GM12865 (cell line): ENCODE data around the gene HES5.

Experiments
- DNase-seq: peaks from one replicate; pipeline ENCODE4 v3.0.0; 2010; ENCODE audit warnings: low read depth
- H3K4me3 ChIP-seq: 2 replicates; pipeline ENCODE4 v1.5.1; 2011; ENCODE audit warnings: mild to moderate bottlenecking, low read depth, low read length, control low read depth
- TF ChIP-seq, protein P1 (sequence below): IDR thresholded peaks from 2 replicates; pipeline ENCODE4 v1.5.1; 2011; ENCODE audit warnings: low read length, control low read depth, low read depth, inconsistent platforms; ENCODE audit not compliant: insufficient read depth; ENCODE audit errors: missing control alignments

The HES5 gene, protein sequence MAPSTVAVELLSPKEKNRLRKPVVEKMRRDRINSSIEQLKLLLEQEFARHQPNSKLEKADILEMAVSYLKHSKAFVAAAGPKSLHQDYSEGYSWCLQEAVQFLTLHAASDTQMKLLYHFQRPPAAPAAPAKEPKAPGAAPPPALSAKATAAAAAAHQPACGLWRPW

DNA sequence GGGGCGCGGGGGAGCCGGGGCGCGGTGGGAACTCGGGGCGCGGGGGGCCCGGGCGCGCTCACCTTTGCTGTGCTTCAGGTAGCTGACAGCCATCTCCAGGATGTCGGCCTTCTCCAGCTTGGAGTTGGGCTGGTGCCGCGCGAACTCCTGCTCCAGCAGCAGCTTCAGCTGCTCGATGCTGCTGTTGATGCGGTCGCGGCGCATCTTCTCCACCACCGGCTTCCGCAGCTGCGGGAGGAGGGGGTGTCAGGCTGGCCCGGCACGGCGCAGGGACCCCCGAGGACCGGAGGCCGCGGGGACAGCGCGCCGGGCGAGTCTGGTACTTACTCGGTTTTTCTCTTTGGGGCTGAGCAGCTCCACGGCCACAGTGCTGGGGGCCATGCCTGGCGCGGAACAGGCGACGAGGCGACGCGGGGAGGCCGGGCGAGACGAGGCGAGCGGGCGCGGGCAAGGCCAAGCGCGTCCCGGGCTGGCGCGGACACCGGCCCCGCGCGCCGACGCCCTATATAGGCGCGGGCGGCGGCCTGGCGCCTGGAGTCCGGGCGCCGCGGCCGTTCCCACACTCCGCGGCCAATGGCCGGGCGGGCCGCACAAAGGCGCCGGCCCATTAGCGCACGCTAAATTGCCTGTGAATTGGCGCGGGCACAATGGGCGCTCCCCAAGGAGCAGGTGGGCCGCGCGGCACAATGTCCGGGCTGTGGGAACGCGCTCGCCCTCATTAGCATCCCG, at the start of gene HES5:
Gene HES5, minus strand, starts transcription at position 480 of the 729 bp plus-strand sequence. Its CDS starts 99 bp downstream, at position 381.
- TF ChIP-seq, protein P1, sequence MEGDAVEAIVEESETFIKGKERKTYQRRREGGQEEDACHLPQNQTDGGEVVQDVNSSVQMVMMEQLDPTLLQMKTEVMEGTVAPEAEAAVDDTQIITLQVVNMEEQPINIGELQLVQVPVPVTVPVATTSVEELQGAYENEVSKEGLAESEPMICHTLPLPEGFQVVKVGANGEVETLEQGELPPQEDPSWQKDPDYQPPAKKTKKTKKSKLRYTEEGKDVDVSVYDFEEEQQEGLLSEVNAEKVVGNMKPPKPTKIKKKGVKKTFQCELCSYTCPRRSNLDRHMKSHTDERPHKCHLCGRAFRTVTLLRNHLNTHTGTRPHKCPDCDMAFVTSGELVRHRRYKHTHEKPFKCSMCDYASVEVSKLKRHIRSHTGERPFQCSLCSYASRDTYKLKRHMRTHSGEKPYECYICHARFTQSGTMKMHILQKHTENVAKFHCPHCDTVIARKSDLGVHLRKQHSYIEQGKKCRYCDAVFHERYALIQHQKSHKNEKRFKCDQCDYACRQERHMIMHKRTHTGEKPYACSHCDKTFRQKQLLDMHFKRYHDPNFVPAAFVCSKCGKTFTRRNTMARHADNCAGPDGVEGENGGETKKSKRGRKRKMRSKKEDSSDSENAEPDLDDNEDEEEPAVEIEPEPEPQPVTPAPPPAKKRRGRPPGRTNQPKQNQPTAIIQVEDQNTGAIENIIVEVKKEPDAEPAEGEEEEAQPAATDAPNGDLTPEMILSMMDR, result no peak
- no peak within 1 kb of the TSS for H3K4me3 ChIP-seq
- no peak for DNase-seq

DNA sequence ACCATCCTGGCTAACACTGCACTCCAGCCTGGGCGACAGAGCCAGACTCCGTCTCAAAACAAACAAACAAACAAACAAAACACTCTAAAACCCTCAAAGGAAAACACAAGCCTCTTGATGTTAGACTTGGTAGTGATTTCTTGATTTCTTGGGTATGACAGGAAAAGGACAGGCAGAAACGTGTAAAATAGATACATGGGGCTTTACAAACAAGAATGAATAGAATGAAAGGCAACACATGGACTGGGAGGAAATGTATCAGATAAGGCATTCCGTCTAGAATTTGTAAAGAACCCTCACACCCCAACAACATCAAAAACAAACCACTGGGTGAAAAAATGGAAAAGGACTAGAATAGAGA, 48.7 kb upstream of the HES5 start:
- TF ChIP-seq, protein P1, result no peak
- DNase-seq, result no peak
- peak overlapping the region; percentile 76 for H3K4me3 ChIP-seq

DNA sequence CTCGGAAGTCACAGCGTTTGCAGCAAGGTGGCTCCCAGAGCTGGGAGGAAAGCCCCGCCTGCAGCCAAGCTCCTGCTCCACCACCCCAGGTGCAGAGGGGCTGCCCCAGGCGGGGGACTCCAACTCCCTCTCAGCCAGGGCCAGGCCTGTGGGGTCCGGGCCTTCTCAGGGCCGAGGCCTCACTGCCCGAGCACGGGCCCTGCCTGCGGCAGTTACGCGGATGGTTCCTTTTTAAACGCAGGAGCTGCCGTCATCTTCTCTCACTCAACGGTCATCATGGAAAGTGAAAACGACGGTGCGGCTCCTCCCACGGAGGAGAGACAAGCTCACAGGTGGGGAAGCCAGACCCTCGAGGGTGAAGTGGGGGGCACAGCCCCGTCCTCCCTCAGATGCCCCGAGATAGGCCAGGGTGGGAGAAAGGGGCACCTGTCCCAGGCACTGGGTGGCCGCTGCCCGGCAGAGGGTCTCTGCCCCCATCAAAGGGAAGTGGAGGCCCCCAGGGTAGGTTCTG, 47.6 kb upstream of the HES5 start:
- H3K4me3 ChIP-seq, result peak overlapping the region; percentile 76
- peak; percentile 80 for DNase-seq

DNA sequence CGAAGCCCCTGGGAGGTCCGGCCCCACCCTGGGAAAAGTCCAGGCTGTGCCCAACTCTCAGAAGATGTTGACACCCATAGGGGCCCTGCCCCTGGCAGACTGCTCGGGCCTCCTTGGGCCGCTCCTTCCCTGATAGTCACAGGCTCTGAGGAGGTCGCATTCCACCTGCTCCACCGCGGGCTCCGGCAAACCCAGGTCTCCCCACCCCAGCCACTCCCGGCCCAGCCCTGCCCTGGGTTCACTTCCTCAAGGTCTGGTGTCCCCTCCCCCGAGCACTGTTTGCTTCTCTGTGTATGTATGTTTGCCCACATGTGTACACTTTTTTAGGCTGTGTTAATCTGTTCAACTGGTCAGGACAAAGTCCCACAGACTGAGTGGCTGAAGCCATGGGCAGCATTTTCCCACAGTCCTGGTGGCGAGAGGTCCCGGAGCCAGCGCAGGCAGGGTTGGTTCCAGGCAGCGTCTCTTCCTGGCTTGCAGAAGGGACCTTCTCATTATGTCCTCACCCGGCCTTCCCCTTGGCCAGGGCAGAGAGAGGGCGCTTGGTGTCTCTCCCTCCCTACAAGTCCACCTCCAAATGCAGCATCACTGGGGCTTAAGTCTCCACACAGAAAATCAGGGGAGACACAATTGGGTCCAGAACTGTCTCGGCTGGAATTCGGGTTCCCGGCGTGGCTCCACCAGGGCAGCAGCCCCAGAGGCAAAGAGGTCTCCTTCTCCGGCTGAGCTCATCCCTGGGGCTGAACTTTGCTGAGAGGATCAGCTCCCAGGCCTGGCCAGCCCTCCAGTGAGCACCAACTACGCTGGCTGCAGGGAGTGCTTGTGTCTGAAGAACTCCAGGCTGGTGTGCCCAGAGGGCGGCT, 46.0 kb upstream of the HES5 start:
- peak overlapping the region; percentile 65 for H3K4me3 ChIP-seq
- TF ChIP-seq, protein P1, result no peak
- peak; percentile 57 for DNase-seq

DNA sequence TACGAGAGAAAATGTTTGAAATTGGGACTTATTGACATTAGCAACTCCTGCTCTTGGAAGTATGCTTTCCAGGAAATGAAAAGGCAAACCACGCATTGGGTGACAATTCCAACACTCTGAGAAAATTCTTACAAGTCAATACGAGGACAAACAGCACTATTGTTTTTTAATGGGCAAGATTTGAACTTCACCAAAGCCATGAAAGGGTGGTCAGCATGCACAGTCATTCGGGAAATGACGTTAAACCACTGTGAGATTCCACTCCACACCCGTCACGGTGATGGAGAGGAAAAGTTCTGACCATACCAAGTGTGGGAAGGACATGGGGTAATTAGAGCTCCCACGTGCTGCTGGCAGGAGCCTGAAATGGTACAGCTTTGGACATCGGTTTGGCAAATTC, 44.3 kb upstream of the HES5 start:
- H3K4me3 ChIP-seq, result no peak overlapping the region
- no peak for DNase-seq
- TF ChIP-seq, protein P1, result no peak

DNA sequence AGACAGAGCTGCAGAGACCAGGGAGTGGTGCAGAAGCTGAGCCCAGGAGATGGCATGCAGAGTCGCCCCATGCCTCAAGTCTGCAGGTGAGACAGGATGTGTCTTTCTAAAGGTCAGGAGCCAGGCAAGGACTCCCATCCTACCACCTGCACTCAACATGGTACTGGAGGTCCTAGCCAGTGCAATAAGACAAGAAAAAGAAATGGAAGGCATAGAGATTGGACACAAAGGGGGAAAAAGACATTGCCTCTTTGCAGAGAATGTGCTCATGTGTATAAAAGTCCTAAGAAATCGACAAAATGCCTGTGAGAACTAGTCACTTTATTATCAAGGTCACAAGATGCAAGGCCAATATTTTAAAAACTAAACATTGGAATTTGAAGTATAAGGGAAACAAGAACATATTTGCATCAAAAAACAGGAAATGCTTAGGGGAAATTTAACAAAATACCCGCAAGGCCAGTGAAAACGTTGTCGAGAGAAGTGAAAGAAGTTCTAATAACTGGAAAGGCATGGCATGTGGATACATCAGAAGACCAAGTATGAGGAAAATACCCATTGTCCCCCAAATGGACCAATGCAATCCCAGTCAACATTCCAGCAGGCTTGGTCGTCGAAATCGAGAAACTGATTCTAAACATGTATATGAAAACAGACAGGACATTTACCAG, 43.3 kb upstream of the HES5 start:
- no peak for DNase-seq
- TF ChIP-seq, protein P1, result no peak
- H3K4me3 ChIP-seq, result no peak overlapping the region

DNA sequence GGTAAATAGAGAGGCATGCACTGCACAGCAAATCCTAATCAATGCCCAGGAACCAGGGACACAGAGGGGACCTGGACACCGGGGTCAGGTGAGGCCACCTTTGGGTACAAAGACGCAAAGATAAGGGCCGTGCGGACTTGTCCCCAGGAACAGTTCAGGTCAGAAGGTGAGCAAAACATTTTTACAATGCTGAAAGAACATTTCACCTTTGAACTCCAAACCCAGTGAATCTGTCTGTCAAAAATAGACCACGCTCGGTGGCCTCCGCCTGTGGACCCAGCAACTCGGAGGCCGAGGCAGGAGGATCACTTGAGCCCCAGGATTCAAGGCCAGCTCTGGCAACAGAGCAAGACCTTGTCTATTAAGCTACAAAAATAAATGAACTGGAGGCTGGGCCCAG, 41.3 kb upstream of the HES5 start:
- H3K4me3 ChIP-seq, result no peak overlapping the region
- TF ChIP-seq, protein P1, result no peak
- DNase-seq, result no peak
